PC-9 (cell line): ENCODE data around the gene NCS1. TPM values are rescaled to one million over a fixed set of nuclear protein-coding genes. Genes with fewer than 3 reads are reported as not detected.

Experiments
- BruUV-seq: library from RNA; stranded (reverse); fragments of 400-500 nt; replicated peaks from 2 replicates; lab custom pipeline; 2021; lab: Mats Ljungman, UMichigan
- CTCF ChIA-PET: fragments of 300-600 bp; sonication (Branson Sonifier 250); formaldehyde crosslinking; loops from one replicate; lab custom pipeline; 2022; ENCODE audit warnings: antibody characterized with exemption; lab: Charles Lee
- POLR2A ChIA-PET: fragments of 300-600 bp; sonication (Branson Sonifier 250); formaldehyde crosslinking; loops from one replicate; lab custom pipeline; 2022; ENCODE audit warnings: antibody characterized with exemption; ENCODE audit not compliant: unreplicated experiment; lab: Charles Lee
- DNase-seq, 2 experiments: peaks; one replicate each; pipeline versions ENCODE4 v3.0.0 to v3.0.0-alpha.2; 2015 to 2022; ENCODE audit warnings: mixed read lengths in 1 of 2
- H2AFZ ChIP-seq: fragments of 200-600 bp; sonication (generic); 2 replicates; pipeline ENCODE4 v1.8.1; 2017; ENCODE audit warnings: antibody characterized with exemption
- H3F3A ChIP-seq: fragments of 200-600 bp; sonication (generic); 2 replicates; pipeline ENCODE4 v1.8.1; 2017; ENCODE audit warnings: antibody characterized with exemption, mild to moderate bottlenecking, low read depth; ENCODE audit not compliant: insufficient read depth
- H3K27ac ChIP-seq: fragments of 200-600 bp; sonication (generic); 2 replicates; pipeline ENCODE4 v1.6.1; 2016; ENCODE audit warnings: mixed run types
- H3K27me3 ChIP-seq: fragments of 200-600 bp; sonication (generic); 2 replicates; pipeline ENCODE4 v1.6.1; 2016; ENCODE audit warnings: low read depth, mixed run types; ENCODE audit not compliant: insufficient read depth
- H3K36me3 ChIP-seq: fragments of 200-600 bp; sonication (generic); 2 replicates; pipeline ENCODE4 v1.6.1; 2016; ENCODE audit warnings: low read depth, mixed run types
- H3K4me1 ChIP-seq: fragments of 200-600 bp; sonication (generic); replicated peaks from 2 replicates; pipeline ENCODE4 v1.6.1; 2016; ENCODE audit warnings: mixed run types; ENCODE audit not compliant: insufficient read depth
- H3K4me2 ChIP-seq: fragments of 200-600 bp; sonication (generic); 2 replicates; pipeline ENCODE4 v1.6.1; 2017; ENCODE audit warnings: mixed run types
- H3K4me3 ChIP-seq: fragments of 200-600 bp; sonication (generic); 2 replicates; pipeline ENCODE4 v1.6.1; 2016; ENCODE audit warnings: mixed run types
- H3K79me2 ChIP-seq: fragments of 200-600 bp; sonication (generic); 2 replicates; pipeline ENCODE4 v1.6.1; 2017; ENCODE audit warnings: low read depth, mixed run types
- H3K9me2 ChIP-seq: fragments of 200-600 bp; sonication (generic); 2 replicates; pipeline ENCODE4 v1.8.1; 2017; ENCODE audit warnings: mild to moderate bottlenecking; ENCODE audit not compliant: insufficient read depth
- H3K9me3 ChIP-seq: fragments of 200-600 bp; sonication (generic); 2 replicates; pipeline ENCODE4 v1.8.1; 2016; ENCODE audit warnings: low read depth; ENCODE audit not compliant: insufficient read depth
- H4K20me1 ChIP-seq: fragments of 200-600 bp; sonication (generic); 2 replicates; pipeline ENCODE4 v1.8.1; 2017; ENCODE audit not compliant: insufficient read depth
- CTCF ChIP-seq: fragments of 200-600 bp; sonication (generic); conservative IDR thresholded peaks from 2 replicates; pipeline ENCODE4 v1.6.1; 2017; ENCODE audit warnings: mixed run types, antibody characterized with exemption, mild to moderate bottlenecking, moderate library complexity
- EZH2 ChIP-seq: fragments of 200-600 bp; sonication (generic); IDR thresholded peaks from 2 replicates; pipeline ENCODE4 v1.8.0; 2017; ENCODE audit warnings: antibody characterized with exemption, low read depth
- intact Hi-C: fragments of 100-400 bp; cut with micrococcal nuclease; formaldehyde crosslinking; loops from one replicate; pipeline ENCODE4 v1.10.0; 2022; ENCODE audit not compliant: unreplicated experiment
- total RNA-seq: library from RNA; stranded (reverse); gene quantifications from 2 replicates; pipeline ENCODE4 v1.2.3, GENCODE V29; 2021

NCS1 gene
- total RNA-seq, 1 experiment from 2014 or later, result 59.2 TPM

- intact Hi-C loops, result no loop called here
- ChIA-PET POLR2A (no interaction called here), CTCF (no interaction called here)
- H3K4me2 ChIP-seq, result no peak overlapping the region
- H3K36me3 ChIP-seq, result no peaks in the 10 kb centered on the region
- no peak overlapping the region for H3K27ac ChIP-seq
- TF ChIP-seq EZH2 (no peak), CTCF (no peak)
- DNase-seq, result no peak
- H3F3A ChIP-seq, result no peaks in the 10 kb centered on the region
- H3K4me1 ChIP-seq, result no peaks in the 10 kb centered on the region
- no peak overlapping the region for H2AFZ ChIP-seq
- H3K27me3 ChIP-seq, result no peaks in the 10 kb centered on the region
- no TSS peak for BruUV-seq
- no peaks in the 10 kb centered on the region for H3K9me2 ChIP-seq
- no peaks in the 10 kb centered on the region for H3K79me2 ChIP-seq
- H4K20me1 ChIP-seq, result peaks cover 5% of the 10 kb centered on the region; the same call in 1 of the 2 replicates
- no peak overlapping the region for H3K4me3 ChIP-seq
- H3K9me3 ChIP-seq, result no peaks in the 10 kb centered on the region
Observed at GRCh38 chr9:130217838-130218237, 45.6 kb downstream of the NCS1 start.

- peaks cover 5% of the 10 kb centered on the region; the same call in 1 of the 2 replicates for H4K20me1 ChIP-seq
- no TSS peak for BruUV-seq
- DNase-seq, result no peak
- H3K36me3 ChIP-seq, result no peaks in the 10 kb centered on the region
- no peaks in the 10 kb centered on the region for H3K9me3 ChIP-seq
- H3K4me1 ChIP-seq, result no peaks in the 10 kb centered on the region
- no peaks in the 10 kb centered on the region for H3F3A ChIP-seq
- no peak overlapping the region for H3K27ac ChIP-seq
- no peak overlapping the region for H3K4me2 ChIP-seq
- H3K9me2 ChIP-seq, result no peaks in the 10 kb centered on the region
- H3K27me3 ChIP-seq, result no peaks in the 10 kb centered on the region
- intact Hi-C loops, result no loop called here
- H3K4me3 ChIP-seq, result no peak overlapping the region
- H2AFZ ChIP-seq, result no peak overlapping the region
- TF ChIP-seq EZH2, result no peak
- no peak for TF ChIP-seq CTCF
- no peaks in the 10 kb centered on the region for H3K79me2 ChIP-seq
- CTCF ChIA-PET, result no interaction called here
- POLR2A ChIA-PET, result no interaction called here
Observed at GRCh38 chr9:130219661-130220096, 47.5 kb downstream of the NCS1 start.

GRCh38 chr9:130220352-130220751 is 48.1 kb downstream of the NCS1 start:
- no peak overlapping the region for H3K4me3 ChIP-seq
- H2AFZ ChIP-seq, result no peak overlapping the region
- H3K27me3 ChIP-seq, result no peaks in the 10 kb centered on the region
- no peaks in the 10 kb centered on the region for H3K79me2 ChIP-seq
- peaks cover 5% of the 10 kb centered on the region; the same call in 1 of the 2 replicates for H4K20me1 ChIP-seq
- H3K9me2 ChIP-seq, result no peaks in the 10 kb centered on the region
- DNase-seq, result no peak
- H3K36me3 ChIP-seq, result no peaks in the 10 kb centered on the region
- ChIA-PET POLR2A (interaction anchor here (0.5 kb wide), 1 partner anchor 279 kb away, joined by 4 read pairs; no protein-coding TSS in a partner anchor), CTCF (no interaction called here)
- intact Hi-C loops, result no loop called here
- no peak overlapping the region for H3K4me2 ChIP-seq
- H3K4me1 ChIP-seq, result no peaks in the 10 kb centered on the region
- no TSS peak for BruUV-seq
- no peaks in the 10 kb centered on the region for H3K9me3 ChIP-seq
- no peaks in the 10 kb centered on the region for H3F3A ChIP-seq
- H3K27ac ChIP-seq, result no peak overlapping the region
- TF ChIP-seq EZH2, result no peak
- no peak for TF ChIP-seq CTCF
